Esophagus muscularis mucosa (tissue), 4 donors: ENCODE results near the gene PLD1. TPM values are rescaled to one million over a fixed set of nuclear protein-coding genes. Genes with fewer than 3 reads are reported as not detected.

ENCODE experiments used
- DNase-seq: peaks from one replicate; pipeline ENCODE4 v3.0.0-alpha.2; 2017; ENCODE audit errors: extremely low spot score
- H3K27ac ChIP-seq, 4 donors: fragments of 200-600 bp; sonication (generic); replicated peaks in 1 of 4; 1 replicate in 3 of 4; 2 replicates in 1 of 4; pipeline ENCODE4 v1.5.1; 2016 to 2019; ENCODE audit warnings: mild to moderate bottlenecking in 1 of 4
- H3K27me3 ChIP-seq, 4 donors: fragments of 200-600 bp; sonication (generic); one replicate each; pipeline versions ENCODE4 v1.5.1 to v1.6.0; 2016 to 2019
- H3K36me3 ChIP-seq, 4 donors: fragments of 200-600 bp; sonication (generic); one replicate each; pipeline ENCODE4 v1.5.1; 2016 to 2019
- H3K4me1 ChIP-seq, 4 donors: fragments of 200-600 bp; sonication (generic); one replicate each; pipeline ENCODE4 v1.5.1; 2016 to 2019
- H3K4me3 ChIP-seq, 4 donors: fragments of 200-600 bp; sonication (generic); 1 replicate in 2 of 4; 2 replicates in 2 of 4; pipeline ENCODE4 v1.5.1; 2016 to 2019; ENCODE audit warnings: mild to moderate bottlenecking in 4 of 4, moderate library complexity in 1 of 4
- H3K9me3 ChIP-seq, 4 donors: fragments of 200-600 bp; sonication (generic); 1 replicate in 3 of 4; 2 replicates in 1 of 4; pipeline ENCODE4 v1.5.1; 2016 to 2019
- CTCF ChIP-seq, 3 experiments: fragments of 200-600 bp in 2 of 3; fragments of 450-650 bp in 1 of 3; sonication (generic) in 2 of 3; IDR thresholded peaks; one replicate each; pipeline ENCODE4 v1.5.1; 2017 to 2019; ENCODE audit warnings: antibody characterized with exemption in 3 of 3, mild to moderate bottlenecking in 2 of 3, moderate library complexity in 1 of 3
- EP300 ChIP-seq: sonication (generic); formaldehyde crosslinking; IDR thresholded peaks from one replicate; pipeline ENCODE4 v1.6.1; 2017; ENCODE audit warnings: antibody characterized with exemption
- POLR2A ChIP-seq: fragments of 450-650 bp; IDR thresholded peaks from one replicate; pipeline ENCODE4 v1.6.1; 2017; ENCODE audit warnings: antibody characterized with exemption, moderate library complexity, mild to moderate bottlenecking, low read depth
- POLR2AphosphoS5 ChIP-seq, 2 donors: sonication (generic); formaldehyde crosslinking; IDR thresholded peaks; one replicate each; pipeline ENCODE4 v1.6.1; 2017; ENCODE audit warnings: antibody characterized with exemption in 2 of 2
- WGBS: methylation state at CpG from one replicate; pipeline ENCODE4 v1.1.5; 2018; 5-methylcytosine and 5-hydroxymethylcytosine counted together
- intact Hi-C: fragments of 100-400 bp; cut with DNase I; formaldehyde crosslinking; loops from one replicate; pipeline ENCODE4 v1.15.1; 2023
- total RNA-seq, 4 donors: library from RNA; depleted of rRNA; stranded (reverse); fragments of >200 nt; gene quantifications; one replicate each; pipeline versions ENCODE4 v1.1.0 to v1.2.1, GENCODE V29; 2016

Gene PLD1
- total RNA-seq, 4 donors from 2014 or later: 12.4 to 21.1 (median 18.5) TPM

DNA sequence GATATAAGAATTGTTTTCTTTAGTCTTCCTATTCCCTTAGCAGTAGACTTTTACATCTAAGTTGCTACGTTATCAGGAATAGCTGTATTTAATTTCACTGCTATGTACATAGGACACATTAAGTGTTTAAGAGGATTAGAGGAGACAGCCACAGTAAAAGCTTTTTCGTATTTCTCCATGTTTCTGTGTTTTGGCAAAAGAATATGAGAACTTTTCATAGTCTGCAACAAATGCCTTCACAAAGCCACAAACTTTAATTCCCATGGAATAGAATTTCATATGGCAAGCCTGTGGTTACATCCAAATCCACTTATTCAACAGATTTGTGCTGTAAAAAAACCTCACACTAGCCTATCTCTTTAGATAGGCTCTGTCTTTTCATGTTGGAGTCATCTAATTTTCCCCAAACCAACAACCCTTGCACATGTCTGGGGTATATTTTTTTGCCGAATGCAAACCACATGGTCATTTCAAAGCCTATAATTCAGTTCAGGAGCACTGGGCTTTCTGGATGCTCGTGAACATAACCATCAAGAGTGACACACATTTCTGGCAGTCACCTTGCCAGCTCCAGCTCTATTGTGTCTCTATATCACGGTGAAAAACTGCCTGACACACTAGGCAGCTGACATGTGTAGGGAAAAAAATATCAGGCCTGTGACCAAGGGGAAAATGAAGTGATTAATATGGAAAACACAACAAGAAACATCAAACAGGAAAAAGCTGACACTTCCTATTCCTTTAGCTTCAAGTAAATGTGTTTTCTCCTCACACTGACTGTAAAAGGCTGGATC lies 19.2 kb downstream of the PLD1 start:
- Histone ChIP-seq H3K9me3 (no peaks in the 10 kb centered on the region), H3K36me3 (no peaks in the 10 kb centered on the region), H3K4me3 (no peak overlapping the region), H3K27ac (peak overlapping the region; percentile 1 to 50 (median 36)), H3K4me1 (peaks cover 8 to 47% (median 41%) of the 10 kb centered on the region in 4 donors), H3K27me3 (no peaks in the 10 kb centered on the region)
- WGBS: 80% methylated on average over 5 of the region's 5 CpGs
- intact Hi-C loops: no loop called here
- TF ChIP-seq EP300 (no peak), CTCF (IDR thresholded peaks at IDR 0.05) (no peak), POLR2A (no peak), POLR2AphosphoS5 (IDR thresholded peaks at IDR 0.05) (peak in 1 of 2 donors; percentile 11)
- no peak for DNase-seq

DNA sequence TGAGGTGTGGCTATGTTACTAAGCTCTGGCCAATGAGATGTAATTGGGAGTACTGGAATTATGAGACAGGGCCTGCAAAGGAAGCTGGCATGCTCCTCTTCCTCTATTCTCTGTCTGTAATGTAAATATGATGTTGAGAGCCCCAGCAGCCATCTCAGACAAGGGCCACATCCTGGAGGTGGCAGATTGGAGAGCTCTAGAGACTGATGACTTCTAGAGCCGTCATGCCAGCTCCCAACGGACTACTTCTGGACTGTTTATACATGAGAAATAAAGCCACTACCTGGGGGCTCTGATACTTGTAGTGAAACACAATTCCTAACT lies 19.7 kb downstream of the PLD1 start:
- 85% methylated on average over 2 of the region's 2 CpGs for WGBS
- no peak for DNase-seq
- no peak overlapping the region for H3K27ac ChIP-seq
- H3K9me3 ChIP-seq: no peaks in the 10 kb centered on the region
- no peak overlapping the region for H3K4me3 ChIP-seq
- TF ChIP-seq EP300: no peak
- no peak for TF ChIP-seq CTCF (IDR thresholded peaks at IDR 0.05)
- H3K4me1 ChIP-seq: peaks cover 8 to 47% (median 43%) of the 10 kb centered on the region in 4 donors
- intact Hi-C loops: no loop called here
- H3K27me3 ChIP-seq: no peaks in the 10 kb centered on the region
- H3K36me3 ChIP-seq: no peaks in the 10 kb centered on the region

DNA sequence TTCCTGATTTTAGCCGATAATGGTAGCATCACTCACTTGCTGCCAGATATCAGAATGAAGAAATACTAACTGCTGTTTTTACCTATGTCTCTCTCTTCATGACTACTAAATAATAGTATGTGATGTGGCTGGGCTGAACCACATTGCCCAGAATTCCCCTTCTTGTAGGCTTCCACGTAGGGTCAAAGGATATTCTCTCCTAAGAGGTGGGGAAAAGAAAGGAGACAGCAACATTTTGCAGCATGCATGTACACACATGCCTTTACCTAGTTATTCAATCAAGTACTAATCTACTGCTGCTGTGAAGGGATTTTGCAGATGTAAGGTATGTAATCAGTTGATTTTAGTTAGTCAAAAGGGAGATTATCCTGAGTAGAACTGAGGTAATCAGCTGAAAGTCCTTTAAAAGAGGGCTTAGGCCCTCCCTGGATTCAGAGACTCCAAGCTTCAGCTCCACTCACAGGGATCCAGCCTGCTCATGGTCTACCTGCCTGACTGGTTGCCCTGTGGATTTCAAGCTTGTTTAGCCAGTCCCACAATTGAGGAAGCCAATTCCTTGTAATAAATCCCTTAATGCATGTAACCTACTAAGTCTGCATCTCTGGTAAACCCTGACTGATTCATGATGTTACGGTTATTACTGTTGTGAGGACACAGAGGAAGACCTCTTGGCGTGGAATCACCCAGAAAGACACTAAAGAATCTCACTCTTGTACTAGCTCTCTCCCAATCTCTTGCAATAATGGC lies 20.4 kb downstream of the PLD1 start:
- no peaks in the 10 kb centered on the region for H3K9me3 ChIP-seq
- peaks cover 8 to 50% (median 48%) of the 10 kb centered on the region in 4 donors for H3K4me1 ChIP-seq
- no peak for DNase-seq
- WGBS: 80% methylated on average over 4 of the region's 4 CpGs
- no peak overlapping the region for H3K27ac ChIP-seq
- intact Hi-C loops: no loop called here
- H3K27me3 ChIP-seq: no peaks in the 10 kb centered on the region
- TF ChIP-seq CTCF (IDR thresholded peaks at IDR 0.05) (no peak), EP300 (no peak)
- H3K36me3 ChIP-seq: no peaks in the 10 kb centered on the region
- H3K4me3 ChIP-seq: no peak overlapping the region

GRCh38 chr3:171788546-171789351 lies 21.5 kb downstream of the PLD1 start:
- Histone ChIP-seq H3K27me3 (no peaks in the 10 kb centered on the region), H3K27ac (peak overlapping the region; percentile 22 to 33 (median 27)), H3K36me3 (no peaks in the 10 kb centered on the region), H3K4me1 (peaks cover 12 to 60% (median 56%) of the 10 kb centered on the region in 4 donors), H3K4me3 (no peak overlapping the region), H3K9me3 (no peaks in the 10 kb centered on the region)
- WGBS: 57% methylated on average over 6 of the region's 6 CpGs
- TF ChIP-seq POLR2AphosphoS5 (IDR thresholded peaks at IDR 0.05) (peak in 1 of 2 donors; percentile 45), CTCF (IDR thresholded peaks at IDR 0.05) (no peak), POLR2A (no peak), EP300 (no peak)
- peak; percentile 26 for DNase-seq
- intact Hi-C loops: no loop called here
